GM19467 (cell line): Measurements from ENCODE around the gene BPIFB2.

Experiments
- ATAC-seq: cut with Tn5 transposase; IDR thresholded peaks from one replicate; pipeline ENCODE4 v1.9.1; 2021; ENCODE audit warnings: mild to moderate bottlenecking, moderate library complexity; ENCODE audit not compliant: unreplicated experiment

BPIFB2 gene

DNA sequence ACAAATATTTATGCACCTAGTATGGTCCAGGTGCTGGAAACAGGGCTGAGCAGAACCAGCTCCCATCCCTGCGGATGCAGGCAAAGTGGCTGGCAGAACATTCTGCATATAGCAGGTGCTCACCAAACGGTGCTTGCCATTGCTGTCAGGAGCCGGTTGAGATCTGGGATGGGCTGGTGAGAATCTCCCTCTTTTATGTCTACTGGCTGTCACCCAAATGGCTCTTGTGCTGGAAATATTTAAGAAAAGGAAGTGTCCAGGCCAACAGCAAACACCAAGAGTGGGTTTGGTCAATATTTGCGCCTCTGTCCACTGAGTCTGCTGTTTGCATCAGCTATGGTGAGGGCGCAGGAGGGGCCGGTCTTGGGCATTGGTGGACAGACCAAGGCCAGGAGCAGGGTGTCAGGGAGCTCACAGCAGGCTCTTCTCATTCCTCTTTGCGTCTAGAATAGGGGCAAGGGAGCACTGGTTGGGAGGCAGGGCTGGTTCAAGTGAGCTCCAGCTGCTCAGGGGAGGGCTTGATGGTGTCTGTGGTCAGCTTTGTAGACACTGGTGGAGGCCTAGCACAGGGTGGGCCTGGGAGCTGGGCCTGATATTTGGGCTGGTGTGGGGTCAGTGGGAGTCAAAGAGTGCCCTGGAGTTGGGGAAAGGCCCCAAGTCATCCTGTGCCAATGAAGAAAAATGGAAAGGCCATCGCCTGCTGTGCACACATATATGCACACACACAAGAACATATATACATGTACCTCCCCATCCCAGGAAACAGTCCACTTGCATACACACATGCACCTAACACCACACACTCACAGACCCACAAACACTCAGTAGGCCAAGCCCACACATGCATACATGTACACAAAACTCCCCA lies 1.4 kb upstream of the BPIFB2 start:
- no peak for ATAC-seq

- ATAC-seq = no peak
Observed at GRCh38 chr20:33006776-33007375, 628 bp upstream of the BPIFB2 start.

GRCh38 chr20:33008336-33009213 lies 1.1 kb downstream of the BPIFB2 start:
- ATAC-seq = no peak

- no peak for ATAC-seq
Observed at GRCh38 chr20:33009214-33010132, 2.0 kb downstream of the BPIFB2 start.

DNA sequence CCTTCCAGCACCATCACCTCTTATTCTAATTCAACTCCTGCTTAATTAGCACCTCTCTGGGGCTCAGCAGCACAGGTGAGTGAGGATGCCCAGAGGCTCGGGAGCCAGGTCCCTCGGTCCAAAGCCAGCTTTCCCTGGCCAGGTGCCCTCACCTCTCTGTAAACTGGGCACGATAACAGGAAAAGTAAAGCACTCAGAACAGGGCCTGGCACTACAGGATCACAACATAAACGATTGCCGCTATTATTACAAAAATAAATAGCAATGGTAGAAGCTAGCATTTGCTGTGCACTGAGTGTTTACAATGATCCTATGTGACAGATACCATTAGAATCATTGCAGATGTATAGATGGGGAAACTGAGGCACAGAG lies 2.6 kb downstream of the BPIFB2 start:
- ATAC-seq = no peak

DNA sequence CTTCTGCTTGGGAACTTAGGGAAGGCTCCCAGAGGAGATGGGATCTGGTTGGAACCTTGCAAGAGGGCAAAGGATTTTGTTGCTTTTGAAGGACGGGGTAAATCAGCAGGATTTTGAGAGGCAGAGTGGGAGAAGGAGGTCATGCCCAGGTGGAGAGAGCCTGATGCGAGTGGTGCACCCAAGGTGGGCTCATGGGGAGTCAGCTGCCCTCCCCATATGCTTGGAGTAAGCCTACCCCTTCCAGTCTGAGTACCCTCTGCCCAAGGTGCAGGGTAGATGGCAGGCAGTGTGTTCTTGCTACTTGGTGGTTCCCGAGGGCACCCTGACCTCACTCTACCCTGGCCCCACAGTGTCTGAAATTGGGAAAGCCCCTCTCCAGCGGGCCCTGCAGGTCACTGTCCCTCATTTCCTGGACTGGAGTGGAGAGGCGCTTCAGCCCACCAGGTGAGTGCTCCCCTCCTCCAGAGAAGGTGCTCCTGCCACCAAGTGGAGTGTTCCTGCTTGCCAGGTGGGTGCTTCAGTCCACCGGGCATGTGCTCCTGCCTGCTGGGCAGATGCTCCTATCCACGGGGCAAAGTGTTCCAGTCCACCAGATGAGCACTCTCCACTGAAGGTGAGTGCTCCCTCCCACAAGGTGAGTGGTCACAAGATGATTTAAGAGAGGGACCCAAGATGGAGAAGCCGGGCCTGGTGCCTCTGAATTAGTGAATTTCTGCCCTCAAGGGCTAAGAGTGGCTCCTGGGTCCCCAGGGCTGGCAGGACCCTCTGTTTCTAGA lies 3.4 kb downstream of the BPIFB2 start:
- no peak for ATAC-seq

DNA sequence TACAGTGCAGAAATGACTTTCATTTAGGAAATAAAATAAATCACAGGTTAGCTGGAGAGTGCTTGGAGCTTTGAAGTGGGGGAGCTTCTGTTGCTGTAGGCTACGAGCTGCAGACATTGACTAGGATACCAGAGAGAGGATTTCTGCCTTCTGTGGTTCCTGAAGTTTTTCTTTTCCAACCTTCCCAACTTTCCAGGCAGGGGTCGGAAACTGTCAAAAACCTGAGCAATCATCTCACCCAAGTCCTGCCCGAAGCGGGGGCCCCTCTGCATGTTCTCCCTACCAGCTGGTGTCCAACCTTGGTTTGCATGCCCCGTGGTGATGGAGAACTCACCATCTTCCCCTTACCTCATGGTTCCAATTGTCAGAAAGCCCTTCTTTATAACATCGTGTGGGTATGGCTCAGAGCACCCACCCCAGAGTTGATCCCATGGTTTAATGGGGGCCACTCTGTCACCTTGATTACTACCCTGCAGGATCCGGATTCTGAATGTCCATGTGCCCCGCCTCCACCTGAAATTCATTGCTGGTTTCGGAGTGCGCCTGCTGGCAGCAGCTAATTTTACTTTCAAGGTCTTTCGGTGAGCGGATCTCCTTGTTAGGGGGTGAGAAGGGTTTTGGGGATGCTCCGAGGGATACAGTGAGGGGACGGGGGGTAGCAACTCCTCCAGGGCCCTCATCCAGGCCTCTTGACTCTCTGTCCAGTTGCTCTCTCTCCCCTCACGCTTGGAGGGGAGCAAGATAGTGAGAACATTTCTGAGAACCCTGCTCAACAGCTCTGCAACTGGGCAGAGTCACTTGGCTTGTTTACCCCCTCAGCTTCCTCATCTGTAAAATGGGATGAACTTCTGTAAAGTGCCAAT lies 5.1 kb downstream of the BPIFB2 start:
- no peak for ATAC-seq

DNA sequence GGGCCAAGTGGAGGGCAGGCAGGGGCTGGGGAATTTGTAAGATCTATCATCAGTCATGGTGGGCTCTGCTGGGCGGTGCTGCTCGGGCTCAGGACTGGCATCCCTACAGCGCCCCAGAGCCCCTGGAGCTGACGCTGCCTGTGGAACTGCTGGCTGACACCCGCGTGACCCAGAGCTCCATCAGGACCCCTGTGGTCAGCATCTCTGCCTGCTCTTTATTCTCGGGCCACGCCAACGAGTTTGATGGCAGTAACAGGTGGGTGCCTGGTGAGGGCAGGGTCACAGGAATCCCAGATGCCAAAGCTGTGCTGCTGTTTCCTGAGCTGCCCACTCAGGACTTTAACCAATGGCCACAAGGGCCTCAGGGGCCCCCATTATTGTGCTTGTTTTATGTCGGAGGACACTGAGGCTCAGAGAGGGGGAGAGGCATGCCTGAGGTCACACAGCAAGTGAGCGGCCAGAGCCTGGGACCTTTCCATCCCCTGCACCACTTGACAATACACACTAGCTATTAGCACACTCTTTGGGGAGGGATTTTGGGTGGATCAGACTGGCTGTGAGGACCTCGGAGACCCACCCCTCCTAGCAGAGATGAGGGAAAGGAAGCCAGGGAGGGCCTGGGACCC lies 6.3 kb downstream of the BPIFB2 start:
- ATAC-seq = no peak

DNA sequence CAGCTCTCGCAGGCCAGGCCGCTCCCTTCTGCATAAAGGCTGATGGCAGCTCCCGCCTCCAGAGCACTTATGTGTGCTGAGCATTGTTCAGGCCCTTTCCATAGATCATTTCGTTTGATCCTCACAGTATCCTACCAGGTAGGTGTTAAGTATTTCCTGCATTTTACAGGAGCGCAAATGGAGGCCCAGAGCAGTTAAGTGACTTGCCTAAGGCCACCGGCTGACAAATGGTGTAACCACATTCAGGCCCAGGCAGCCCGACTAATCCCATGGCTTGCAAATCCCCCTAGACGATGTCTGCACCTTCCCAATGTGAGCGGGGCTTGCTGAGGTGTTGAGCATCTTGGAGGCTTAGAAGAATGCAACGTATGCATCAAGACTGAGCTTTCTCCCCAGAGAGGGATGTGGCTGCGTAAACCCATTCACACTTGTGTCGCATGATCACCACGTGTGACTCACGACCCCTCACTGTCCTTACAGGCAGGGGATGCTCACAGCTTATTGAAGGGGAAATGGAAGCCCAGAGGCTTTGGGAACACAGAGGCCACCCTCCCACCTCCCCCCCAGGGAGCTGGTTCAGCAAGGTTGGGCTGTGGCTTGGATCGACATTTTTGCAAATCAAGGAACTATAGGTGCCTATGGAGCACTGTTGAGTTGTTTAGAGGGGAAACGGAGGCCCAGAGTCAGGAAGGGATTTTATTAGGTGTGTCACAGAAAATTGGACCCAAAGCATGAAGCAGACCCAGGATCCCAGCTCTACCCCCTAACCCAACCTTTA lies 7.0 kb downstream of the BPIFB2 start:
- no peak for ATAC-seq

GRCh38 chr20:33015114-33015484 lies 7.6 kb downstream of the BPIFB2 start:
- no peak for ATAC-seq

DNA sequence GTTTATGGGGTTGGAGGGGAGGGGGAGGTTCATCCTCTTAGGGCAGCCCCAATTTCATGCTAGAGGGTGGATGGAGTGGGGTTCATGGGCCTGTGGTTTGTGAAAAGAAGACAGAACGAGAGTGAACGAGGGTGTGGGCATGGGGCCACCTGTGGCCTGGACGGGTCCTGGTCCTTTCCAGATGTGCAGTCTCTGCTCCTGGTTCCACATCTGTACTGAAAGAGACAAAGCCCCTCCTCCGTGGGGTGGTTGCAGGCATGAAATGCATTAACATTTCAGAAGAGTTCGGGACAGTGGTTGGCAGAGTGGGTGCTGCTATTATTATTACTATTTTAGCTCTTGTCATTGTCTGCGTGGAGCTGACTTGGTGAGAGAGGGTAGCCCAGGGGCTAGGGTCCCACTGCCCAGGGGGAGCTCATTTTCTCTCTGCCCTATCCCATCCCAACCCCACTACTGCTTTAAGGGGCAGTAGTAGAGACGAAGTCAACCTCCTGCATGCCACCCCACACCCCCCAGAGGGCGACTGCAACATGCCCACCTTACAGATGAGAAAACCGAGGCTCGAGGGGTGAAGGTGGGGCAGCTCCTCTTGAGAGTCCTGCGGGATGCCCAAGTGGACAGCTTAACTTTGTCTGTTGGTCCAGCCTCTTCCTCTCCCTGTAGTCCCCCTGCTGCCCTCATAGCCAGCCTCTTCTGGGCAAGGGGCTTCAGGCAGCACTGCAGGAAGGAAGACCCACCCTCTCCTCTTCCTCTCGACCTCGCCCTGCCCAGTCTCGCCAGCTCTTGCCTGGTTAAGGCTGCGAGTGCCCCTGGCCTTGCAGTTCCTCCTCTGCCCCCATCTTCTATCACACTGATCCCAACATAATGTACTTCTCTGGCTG lies 8.4 kb downstream of the BPIFB2 start:
- no peak for ATAC-seq

GRCh38 chr20:33016581-33017109 lies 9.1 kb downstream of the BPIFB2 start:
- ATAC-seq = no peak

- no peak for ATAC-seq
Observed at GRCh38 chr20:33017542-33017941, 10.0 kb downstream of the BPIFB2 start.

GRCh38 chr20:33018169-33018931 lies 10.8 kb downstream of the BPIFB2 start:
- ATAC-seq = no peak

DNA sequence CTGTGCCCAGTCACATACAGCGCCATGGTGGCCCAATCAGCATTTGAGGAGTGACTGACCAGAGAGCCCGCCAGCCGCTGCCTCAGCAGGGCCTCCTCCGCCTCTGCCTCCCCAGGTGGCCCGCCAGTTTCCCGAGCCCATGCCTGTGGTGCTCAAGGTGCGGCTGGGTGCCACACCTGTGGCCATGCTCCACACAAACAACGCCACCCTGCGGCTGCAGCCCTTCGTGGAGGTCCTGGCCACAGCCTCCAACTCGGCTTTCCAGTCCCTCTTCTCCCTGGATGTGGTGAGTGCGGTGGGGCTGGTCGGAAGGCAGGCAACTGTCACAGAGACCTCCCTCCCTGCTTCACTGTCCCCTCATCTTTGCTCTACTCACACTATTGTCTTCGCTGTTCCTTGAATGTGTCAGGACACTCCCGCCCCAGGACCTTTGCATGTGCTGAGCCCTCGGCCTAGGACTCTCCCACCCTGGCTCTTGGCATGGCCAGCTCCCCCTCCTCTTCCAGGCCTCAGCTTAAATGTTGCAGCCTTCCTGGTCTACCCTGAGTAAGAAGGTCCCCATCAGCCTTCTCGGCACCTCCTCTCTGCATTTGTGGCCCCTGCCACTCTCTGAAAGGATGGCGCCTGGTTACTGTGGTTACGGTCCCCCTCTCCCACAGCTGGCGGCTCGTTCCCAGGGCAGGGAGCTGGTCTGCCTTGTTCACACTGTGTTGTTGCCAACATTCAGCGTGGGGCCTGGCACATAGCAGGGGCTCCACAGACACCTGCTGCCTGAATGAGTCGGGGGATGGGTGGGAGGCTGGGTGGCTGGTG lies 12.2 kb downstream of the BPIFB2 start:
- ATAC-seq = no peak
